GM21367 (cell line): Measurements from ENCODE around the gene TBX10.

Source experiments
- ATAC-seq: cut with Tn5 transposase; IDR thresholded peaks from one replicate; pipeline ENCODE4 v1.9.1; 2021; ENCODE audit not compliant: unreplicated experiment

The TBX10 gene

GRCh38 chr11:67581469-67581868 is 58.1 kb downstream of the TBX10 start:
- no peak for ATAC-seq
